Cardiac septum (tissue), 1 donor: ENCODE measurements around the gene CMTM1. TPM values are rescaled to one million over a fixed set of nuclear protein-coding genes. Genes with fewer than 3 reads are reported as not detected.
A peak's percentile ranks its signal among the peaks of the same experiment; 100 is the strongest.
"Not testable (repeated sequence)": the region's sequence is repeated elsewhere in the genome, so short reads cannot be mapped to it uniquely, and the experiment has no call there.

Experiments
- DNase-seq: peaks from one replicate; pipeline ENCODE4 v3.0.0-alpha.2; 2020; ENCODE audit warnings: low spot score
- intact Hi-C: fragments of 100-400 bp; cut with DNase I; formaldehyde crosslinking; loops from one replicate; pipeline ENCODE4 v1.14.0; 2022
- total RNA-seq: library from RNA; stranded (reverse); fragmentation: NEBNext Ultra II Directional; extraction: Animal tissue kit (Norgen Biotek cat#: 25700); gene quantifications from one replicate; pipeline ENCODE4 v1.2.1, GENCODE V29; 2021
- donor health status: DM: no; HTN: no; CAD: no.

CMTM1 gene
- total RNA-seq, 1 donor from 2014 or later, result 1.3 TPM

DNA sequence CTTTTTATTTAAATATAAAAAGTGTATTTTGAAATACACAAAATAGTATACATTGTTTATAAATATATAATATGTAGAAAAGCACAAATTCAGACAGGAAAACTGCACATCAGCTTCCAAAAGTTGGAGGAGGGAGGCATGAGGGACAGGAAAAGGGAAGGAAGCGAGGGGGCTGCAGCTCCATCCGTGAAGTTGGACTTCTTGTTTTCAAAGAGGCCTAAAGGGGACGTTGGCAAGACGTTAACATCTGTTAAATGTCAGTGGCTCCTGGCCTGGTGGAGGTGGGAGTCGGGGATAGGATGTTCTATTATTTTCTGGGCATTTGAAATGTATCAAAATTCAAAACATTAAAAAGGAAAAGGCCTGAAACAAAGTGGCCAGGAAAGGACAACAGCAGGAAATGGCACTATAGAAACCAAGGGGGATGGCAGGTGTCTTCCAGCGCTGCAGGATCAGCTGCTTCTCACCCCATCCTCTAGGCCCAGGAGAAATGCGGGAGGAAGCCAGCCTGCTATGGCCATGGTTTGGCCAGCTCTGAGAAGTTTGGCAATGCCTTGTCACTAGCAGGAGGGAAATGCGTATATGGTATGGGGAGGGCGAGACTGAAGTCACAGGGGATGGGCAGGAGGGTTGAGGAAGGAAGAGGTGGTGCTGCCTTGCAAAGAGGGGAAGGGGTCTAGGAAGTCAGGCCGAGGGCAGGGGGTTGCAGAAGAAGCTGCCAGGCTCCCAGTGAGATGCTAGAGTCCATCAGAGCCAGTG is 19.4 kb downstream of the CMTM1 start:
- DNase-seq, result no peak
- intact Hi-C loops, result no loop called here

- intact Hi-C loops, result no loop called here
These were observed 21.8 kb downstream of the CMTM1 start for GRCh38 chr16:66587881-66588600.

DNA sequence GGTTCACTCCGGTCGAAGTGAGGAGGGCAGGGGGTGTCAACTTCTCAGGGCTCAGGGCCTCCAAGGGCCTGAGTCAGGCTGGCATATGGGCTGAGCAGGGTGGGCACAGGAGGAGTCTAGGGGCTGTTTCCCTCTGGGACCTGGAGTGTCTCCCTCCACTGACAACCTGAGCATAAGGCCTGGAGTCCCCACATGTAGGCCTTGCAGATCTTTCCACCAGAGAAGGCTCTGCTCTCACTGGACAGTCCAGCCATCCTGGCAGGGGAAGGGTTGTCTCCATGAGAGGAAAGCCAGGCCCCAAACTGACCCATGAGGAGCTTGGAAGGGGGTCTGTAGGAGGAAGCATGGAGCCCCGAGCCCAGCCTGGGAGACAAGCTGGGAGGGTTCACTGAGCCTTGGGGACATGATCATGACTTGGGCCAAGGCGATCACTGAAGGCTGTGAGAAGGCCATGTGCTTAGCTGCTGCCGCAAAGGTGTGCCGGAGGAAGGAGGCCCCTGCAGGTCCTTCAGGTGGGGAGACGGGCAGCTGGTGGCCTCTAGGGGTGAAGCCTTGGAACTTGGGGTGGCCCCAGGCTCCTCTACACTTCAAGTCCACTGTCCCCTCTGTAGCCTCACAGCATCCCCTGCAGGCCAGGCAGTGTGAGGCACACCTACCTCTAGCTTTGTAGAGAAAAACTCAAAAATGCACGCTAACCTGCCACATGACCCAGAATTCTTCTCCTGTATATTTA is 22.9 kb downstream of the CMTM1 start:
- DNase-seq, result peak; percentile 90
- intact Hi-C loops, result no loop called here

More at GRCh38 chr16:66587881-66588600, 21.8 kb downstream of the CMTM1 start:
- no peak for DNase-seq

DNA sequence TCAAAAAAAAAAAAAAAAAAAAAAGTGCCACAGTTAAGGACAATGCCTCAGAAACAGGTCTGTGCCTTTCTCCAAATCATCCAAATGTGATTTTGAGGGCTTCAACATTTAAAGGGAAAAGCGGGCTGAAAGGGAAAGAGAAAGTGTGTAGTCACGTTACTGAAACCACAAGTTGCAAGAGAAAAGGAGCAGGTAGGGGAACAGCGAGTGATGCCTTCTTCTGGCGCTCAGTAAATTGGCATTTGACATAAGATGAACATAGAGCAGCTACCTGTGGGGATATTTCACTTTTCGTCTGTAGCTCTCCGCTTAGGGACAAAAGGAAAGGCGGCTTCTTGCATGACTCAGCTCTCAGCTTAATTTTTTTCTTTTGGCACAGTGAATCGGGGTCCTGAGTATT is 24.1 kb downstream of the CMTM1 start:
- peak; percentile 12 for DNase-seq
- intact Hi-C loops, result no loop called here

- intact Hi-C loops, result no loop called here
- DNase-seq, result no peak
These were observed 24.8 kb downstream of the CMTM1 start for GRCh38 chr16:66591018-66591417.

- intact Hi-C loops, result no loop called here
- DNase-seq, result no peak
These were observed 26.0 kb downstream of the CMTM1 start for GRCh38 chr16:66592241-66592640.

GRCh38 chr16:66592814-66593213 is 26.6 kb downstream of the CMTM1 start:
- intact Hi-C loops, result no loop called here
- no peak for DNase-seq

GRCh38 chr16:66594739-66595138 is 28.5 kb downstream of the CMTM1 start:
- intact Hi-C loops, result no loop called here
- no peak for DNase-seq

GRCh38 chr16:66596559-66596958 is 30.3 kb downstream of the CMTM1 start:
- intact Hi-C loops, DNase-seq: not testable (repeated sequence)

GRCh38 chr16:66596986-66597848 is 31.0 kb downstream of the CMTM1 start:
- intact Hi-C loops, result no loop called here
- DNase-seq, result no peak

- intact Hi-C loops, result no loop called here
- no peak for DNase-seq
These were observed 31.9 kb downstream of the CMTM1 start for GRCh38 chr16:66598111-66598510.

DNA sequence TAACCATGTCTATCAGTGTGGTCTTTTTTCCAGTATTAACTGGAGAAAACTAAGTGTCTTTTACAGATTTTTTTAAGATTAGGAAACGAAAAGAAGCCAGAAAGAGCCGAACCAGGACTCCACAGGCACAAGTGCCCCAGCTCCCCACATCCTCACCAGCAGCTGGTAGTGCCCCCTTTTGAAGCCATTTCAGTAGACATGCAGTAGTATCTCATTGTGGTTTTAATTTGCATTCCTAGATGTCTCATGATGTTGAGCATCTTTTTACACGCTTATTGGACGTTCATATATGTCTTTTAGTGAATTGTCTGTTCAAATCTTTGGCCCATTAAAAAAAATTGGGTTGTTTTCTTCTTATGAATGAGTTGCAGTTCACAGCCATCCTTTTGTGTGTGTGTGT is 33.5 kb downstream of the CMTM1 start:
- intact Hi-C loops, result no loop called here
- DNase-seq, result no peak

- intact Hi-C loops, result no loop called here
- no peak for DNase-seq
These were observed 34.2 kb downstream of the CMTM1 start for GRCh38 chr16:66600477-66600876.

GRCh38 chr16:66601471-66601870 is 35.2 kb downstream of the CMTM1 start:
- DNase-seq, result no peak
- intact Hi-C loops, result no loop called here

DNA sequence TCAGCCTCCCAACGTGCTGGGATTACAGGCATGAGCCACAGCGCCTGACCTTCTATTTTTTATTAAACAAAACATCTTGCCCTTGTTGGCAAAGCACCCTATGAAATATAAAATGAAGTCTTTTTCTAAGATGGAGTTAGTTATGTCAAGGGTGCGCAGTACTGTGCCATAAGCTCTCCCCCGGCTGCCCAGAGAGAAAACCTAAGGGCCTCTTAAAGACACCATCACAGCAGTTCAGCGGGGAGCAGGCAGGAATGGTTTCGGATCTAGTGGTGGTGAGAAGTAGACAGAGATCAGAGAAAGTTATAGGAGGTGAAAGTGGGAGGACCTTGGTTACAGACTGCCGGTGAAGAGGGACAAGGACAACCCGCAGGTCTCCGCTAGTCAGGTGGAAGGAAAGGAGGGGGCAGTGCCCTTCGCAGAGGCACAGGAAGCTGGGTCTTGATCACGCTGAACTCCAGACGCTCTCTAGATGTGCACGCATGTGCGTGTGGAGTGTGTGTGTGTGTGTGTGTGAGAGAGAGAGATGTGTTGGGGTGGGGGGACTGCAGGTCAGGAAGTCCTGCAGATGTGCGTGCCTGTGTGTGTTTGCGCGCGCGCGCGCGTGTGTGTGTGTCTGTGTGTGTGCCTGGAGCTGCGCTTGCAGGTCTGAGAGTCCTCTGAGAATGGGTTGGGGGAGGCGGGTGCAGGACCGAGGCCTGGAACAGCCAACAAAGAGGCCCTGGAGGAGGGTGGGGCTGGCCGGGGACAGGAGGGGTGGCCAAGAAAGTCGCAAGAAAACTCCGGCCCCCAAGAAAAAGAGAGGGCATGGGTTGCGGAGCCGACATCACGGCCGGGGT is 37.5 kb downstream of the CMTM1 start:
- DNase-seq, result no peak
- intact Hi-C loops, result loop anchor here (1.0 to 2.0 kb wide), 2 partner anchors 54 to 197 kb away; no protein-coding TSS in a partner anchor

- peak; percentile 86 for DNase-seq
These were observed 38.3 kb downstream of the CMTM1 start, which contains the start of gene CMTM3 for GRCh38 chr16:66604376-66605176. TSS of gene CMTM3 (plus strand) at chr16:66604704. CDS start at chr16:66604806, 102 bp downstream.

GRCh38 chr16:66605177-66605978 is 39.1 kb downstream of the CMTM1 start:
- peak; percentile 78 for DNase-seq
- intact Hi-C loops, result loop anchor here (2.0 to 5.0 kb wide), 2 partner anchors 92 to 199 kb away; partner anchors contain the start of gene CMTM4

More at GRCh38 chr16:66604376-66605176, 38.3 kb downstream of the CMTM1 start, which contains the start of gene CMTM3:
- intact Hi-C loops, result loop anchor here (1.0 to 5.0 kb wide), 3 partner anchors 55 to 198 kb away; partner anchors contain the start of gene CMTM4
